ENCODE data around the gene KLHL1. TPM values are rescaled to one million over a fixed set of nuclear protein-coding genes. Genes with fewer than 3 reads are reported as not detected.
A peak's percentile ranks its signal among the peaks of the same experiment; 100 is the strongest.

The KLHL1 gene
- total and polyA plus RNA-seq, 9 of the 15 experiments (the other 6 are each of a cell fraction or from before 2014, with no cell fraction given), result not detected

DNA sequence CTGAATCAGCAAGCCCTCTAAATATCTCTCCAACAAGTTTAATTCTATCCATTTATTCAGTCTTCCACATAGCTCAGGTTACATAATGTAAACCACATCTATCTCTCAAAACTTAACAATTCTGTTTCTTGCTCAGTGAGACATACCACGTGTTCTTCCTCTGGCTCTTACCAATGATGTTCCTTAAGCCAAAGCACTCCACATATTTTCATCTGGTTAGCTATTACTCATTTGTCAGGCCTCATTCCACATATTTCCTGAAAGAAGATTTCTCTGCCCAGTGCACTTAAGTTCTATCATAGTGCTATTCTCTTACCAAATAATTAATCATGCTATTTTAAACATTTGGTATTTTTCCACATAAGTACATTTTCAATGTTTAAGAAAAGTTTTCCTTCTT is 403.9 kb downstream of the KLHL1 start:
- no TSS peak for BruUV-seq (replicated peaks)

DNA sequence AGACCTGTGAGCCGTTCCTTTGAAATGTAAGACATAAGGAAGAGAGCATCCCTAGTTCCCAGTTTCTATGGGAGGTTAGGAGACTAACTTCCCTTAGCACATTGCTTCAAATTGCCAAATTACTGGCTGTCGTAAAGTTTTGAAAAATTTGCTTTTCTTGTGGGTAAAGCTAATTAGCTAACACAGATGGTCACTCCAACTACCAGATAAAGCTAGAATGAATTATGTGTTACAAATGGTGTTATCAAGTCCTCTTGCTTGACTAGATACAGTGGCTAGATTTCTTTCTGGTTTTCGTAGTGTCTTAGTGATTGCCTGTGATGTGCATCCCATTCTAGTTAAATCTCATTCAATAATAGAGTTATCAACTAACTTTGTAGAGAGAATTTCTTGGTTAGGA is 417.3 kb downstream of the KLHL1 start:
- in situ Hi-C loops (cut with MboI), result no loop called here
- 4% methylated on average over 3 of the region's 3 CpGs for WGBS (ENCODE audit: insufficient coverage, low coverage, missing lambda C conversion rate)
- DNase-seq (ENCODE audit: extremely low read depth in 1 of 4, low spot score in 3 of 4), result peak in 1 of 4 experiments; percentile 5
- no peak for TF ChIP-seq SMARCB1 (IDR thresholded peaks at IDR 0.05; ENCODE audit: insufficient read length, low read depth)
- TF ChIP-seq ZNF232 (CRISPR knock-in tag; IDR thresholded peaks at IDR 0.05), result no peak
- TF ChIP-seq MEIS2 (IDR thresholded peaks at IDR 0.05; ENCODE audit: partially characterized antibody), result peak; percentile 73
- TF ChIP-seq, protein P1, sequence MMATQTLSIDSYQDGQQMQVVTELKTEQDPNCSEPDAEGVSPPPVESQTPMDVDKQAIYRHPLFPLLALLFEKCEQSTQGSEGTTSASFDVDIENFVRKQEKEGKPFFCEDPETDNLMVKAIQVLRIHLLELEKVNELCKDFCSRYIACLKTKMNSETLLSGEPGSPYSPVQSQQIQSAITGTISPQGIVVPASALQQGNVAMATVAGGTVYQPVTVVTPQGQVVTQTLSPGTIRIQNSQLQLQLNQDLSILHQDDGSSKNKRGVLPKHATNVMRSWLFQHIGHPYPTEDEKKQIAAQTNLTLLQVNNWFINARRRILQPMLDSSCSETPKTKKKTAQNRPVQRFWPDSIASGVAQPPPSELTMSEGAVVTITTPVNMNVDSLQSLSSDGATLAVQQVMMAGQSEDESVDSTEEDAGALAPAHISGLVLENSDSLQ (IDR thresholded peaks at IDR 0.05), result peak; percentile 31; the same call in 1 of the 2 replicates
- TF ChIP-seq NFE2L1 (tag; IDR thresholded peaks at IDR 0.05; ENCODE audit: borderline replicate concordance, low read depth), result no peak
- TF ChIP-seq ARID4B (CRISPR knock-in tag; IDR thresholded peaks at IDR 0.05), result no peak
- peak; percentile 37 for TF ChIP-seq TAL1 (IDR thresholded peaks at IDR 0.05)

More for the DNA sequence above, 403.9 kb downstream of the KLHL1 start:
- DNase-seq (ENCODE audit: extremely low read depth in 1 of 4, low spot score in 3 of 4) (no peak), FAIRE-seq (no peak), ATAC-seq (no peak)
- Histone ChIP-seq H3K27me3 (ENCODE audit: control insufficient read depth in 2 of 2, insufficient read depth in 2 of 2, low read length in 2 of 2) (no peaks in the 10 kb centered on the region), H3K9me3 (replicated peaks; ENCODE audit: control insufficient read depth, insufficient read depth, low read depth, low read length) (no peaks in the 10 kb centered on the region), H3K4me1 (replicated peaks in 1 of 2; ENCODE audit: control insufficient read depth in 2 of 2, insufficient read depth in 2 of 2, low read length in 2 of 2) (no peaks in the 10 kb centered on the region), H3K27ac (ENCODE audit: extremely low read depth, low read depth, low read length) (no peak overlapping the region), H4K20me1 (replicated peaks; ENCODE audit: control insufficient read depth, insufficient read depth, low read length) (no peaks in the 10 kb centered on the region), H3K4me3 (no peak overlapping the region), H3K9me1 (ENCODE audit: control insufficient read depth, insufficient read depth, low read length) (no peaks in the 10 kb centered on the region), H3K79me2 (ENCODE audit: control insufficient read depth, insufficient read depth, low read length) (no peaks in the 10 kb centered on the region), H3K36me3 (ENCODE audit: control insufficient read depth, insufficient read depth, low read length) (no peaks in the 10 kb centered on the region), H2AFZ (ENCODE audit: low read depth, low read length) (no peak overlapping the region), H3K4me2 (ENCODE audit: insufficient read depth, low read length) (no peak overlapping the region), H3K9ac (ENCODE audit: insufficient read depth in 1 of 2, low read depth in 2 of 2, low read length in 2 of 2) (no peak overlapping the region)
- intact Hi-C loops (cut with micrococcal nuclease), result no loop called here
- ChIA-PET CTCF (ENCODE audit: low intra/inter-chr PET ratio) (no interaction called here), POLR2A (no interaction called here)
- WGBS (ENCODE audit: insufficient coverage, low coverage, missing lambda C conversion rate), result 14% methylated on average over 1 of the region's 1 CpG
- TF ChIP-seq, protein P2, sequence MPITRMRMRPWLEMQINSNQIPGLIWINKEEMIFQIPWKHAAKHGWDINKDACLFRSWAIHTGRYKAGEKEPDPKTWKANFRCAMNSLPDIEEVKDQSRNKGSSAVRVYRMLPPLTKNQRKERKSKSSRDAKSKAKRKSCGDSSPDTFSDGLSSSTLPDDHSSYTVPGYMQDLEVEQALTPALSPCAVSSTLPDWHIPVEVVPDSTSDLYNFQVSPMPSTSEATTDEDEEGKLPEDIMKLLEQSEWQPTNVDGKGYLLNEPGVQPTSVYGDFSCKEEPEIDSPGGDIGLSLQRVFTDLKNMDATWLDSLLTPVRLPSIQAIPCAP (CRISPR knock-in tag; IDR thresholded peaks at IDR 0.05; ENCODE audit: borderline replicate concordance), result no peak
- TF ChIP-seq THRAP3 (IDR thresholded peaks at IDR 0.05; ENCODE audit: borderline replicate concordance) (no peak), CBX2 (IDR thresholded peaks at IDR 0.05; ENCODE audit: insufficient read depth, low read length, poor library complexity, severe bottlenecking) (no peak), ZKSCAN3 (CRISPR knock-in tag; IDR thresholded peaks at IDR 0.05) (no peak), NCOA4 (IDR thresholded peaks at IDR 0.05; ENCODE audit: partially characterized antibody) (no peak), KDM4B (IDR thresholded peaks at IDR 0.05; ENCODE audit: borderline replicate concordance in 2 of 2, low read depth in 1 of 2) (no peak), HNRNPK (IDR thresholded peaks at IDR 0.05; ENCODE audit: low read depth, low read length, poor library complexity, severe bottlenecking) (no peak)
- in situ Hi-C loops (cut with MboI), result no loop called here

More for the DNA sequence above, 417.3 kb downstream of the KLHL1 start:
- Histone ChIP-seq H3K79me2 (ENCODE audit: control insufficient read depth, insufficient read depth, low read length) (no peaks in the 10 kb centered on the region), H3K4me2 (ENCODE audit: insufficient read depth, low read length) (no peak overlapping the region), H3K9ac (ENCODE audit: insufficient read depth in 1 of 2, low read depth in 2 of 2, low read length in 2 of 2) (no peak overlapping the region), H3K27ac (ENCODE audit: extremely low read depth, low read depth, low read length) (no peak overlapping the region), H3K4me1 (replicated peaks in 1 of 2; ENCODE audit: control insufficient read depth in 2 of 2, insufficient read depth in 2 of 2, low read length in 2 of 2) (no peaks in the 10 kb centered on the region), H3K27me3 (ENCODE audit: control insufficient read depth in 2 of 2, insufficient read depth in 2 of 2, low read length in 2 of 2) (no peaks in the 10 kb centered on the region), H3K9me1 (ENCODE audit: control insufficient read depth, insufficient read depth, low read length) (no peaks in the 10 kb centered on the region), H3K4me3 (no peak overlapping the region), H2AFZ (ENCODE audit: low read depth, low read length) (no peak overlapping the region), H3K9me3 (replicated peaks; ENCODE audit: control insufficient read depth, insufficient read depth, low read depth, low read length) (no peaks in the 10 kb centered on the region), H4K20me1 (replicated peaks; ENCODE audit: control insufficient read depth, insufficient read depth, low read length) (no peaks in the 10 kb centered on the region), H3K36me3 (ENCODE audit: control insufficient read depth, insufficient read depth, low read length) (no peaks in the 10 kb centered on the region)
- POLR2A ChIA-PET, result no interaction called here
- BruUV-seq (replicated peaks), result no TSS peak
- intact Hi-C loops (cut with micrococcal nuclease), result no loop called here
- ATAC-seq (no peak), FAIRE-seq (no peak)
- CTCF ChIA-PET (ENCODE audit: low intra/inter-chr PET ratio), result no interaction called here
